HepG2 (cell line): Measurements from ENCODE around the gene NOXA1. TPM values are rescaled to one million over a fixed set of nuclear protein-coding genes. Genes with fewer than 3 reads are reported as not detected.
A peak's percentile ranks its signal among the peaks of the same experiment; 100 is the strongest.

Source experiments
- AGO2 ChIP-seq: fragments of 200-400 bp; formaldehyde crosslinking; optimal IDR thresholded peaks from 2 replicates; pipeline ENCODE3; 2017; ENCODE audit warnings: mild to moderate bottlenecking, low read depth, low read length, moderate library complexity
- AHR ChIP-seq: IDR thresholded peaks from 2 replicates; pipeline ENCODE4 v1.6.1; 2018; ENCODE audit warnings: missing genetic modification reagents, missing compliant biosample characterization
- HNRNPL ChIP-seq: fragments of 200-400 bp; formaldehyde crosslinking; IDR thresholded peaks from 2 replicates; pipeline ENCODE4 v1.6.1; 2017; ENCODE audit warnings: mild to moderate bottlenecking, low read depth, low read length
- KDM4B ChIP-seq: sonication (generic); formaldehyde crosslinking; IDR thresholded peaks from 2 replicates; pipeline ENCODE4 v1.4.0; 2020; ENCODE audit warnings: missing genetic modification reagents
- KLF15 ChIP-seq: sonication (generic); formaldehyde crosslinking; IDR thresholded peaks from 2 replicates; pipeline ENCODE4 v1.8.1; 2023; ENCODE audit warnings: borderline replicate concordance, mild to moderate bottlenecking, inconsistent platforms, missing genetic modification reagents, mixed read lengths
- KLF16 ChIP-seq, 2 experiments: sonication (generic) in 1 of 2; formaldehyde crosslinking in 1 of 2; IDR thresholded peaks; 2 replicates each; pipeline versions ENCODE4 v1.6.1 to v1.8.0; 2016 to 2023; ENCODE audit warnings: missing genetic modification reagents in 2 of 2, missing compliant biosample characterization in 1 of 2
- SMARCE1 ChIP-seq: fragments of 450-650 bp; IDR thresholded peaks from 2 replicates; pipeline ENCODE4 v1.6.1; 2017; ENCODE audit warnings: borderline replicate concordance
- SP140L ChIP-seq: sonication (generic); formaldehyde crosslinking; IDR thresholded peaks from 2 replicates; pipeline ENCODE4 v1.4.0; 2020; ENCODE audit warnings: missing genetic modification reagents, borderline replicate concordance
- TBX3 ChIP-seq: fragments of 450-650 bp; IDR thresholded peaks from 2 replicates; pipeline ENCODE4 v1.6.1; 2017; ENCODE audit warnings: antibody characterized with exemption, mild to moderate bottlenecking, inconsistent platforms, borderline replicate concordance
- TIGD3 ChIP-seq: sonication (generic); formaldehyde crosslinking; IDR thresholded peaks from 2 replicates; pipeline ENCODE4 v1.5.1; 2020; ENCODE audit warnings: mild to moderate bottlenecking, missing genetic modification reagents, borderline replicate concordance
- ZEB1 ChIP-seq: IDR thresholded peaks from 2 replicates; pipeline ENCODE4 v1.6.1; 2012; ENCODE audit warnings: mild to moderate bottlenecking, low read depth, inconsistent platforms; ENCODE audit not compliant: insufficient replicate concordance
- ZMAT3 ChIP-seq: sonication (generic); formaldehyde crosslinking; conservative IDR thresholded peaks from 2 replicates; pipeline ENCODE4 v1.7.0; 2021; ENCODE audit warnings: missing genetic modification reagents
- ZNF101 ChIP-seq: sonication (generic); formaldehyde crosslinking; IDR thresholded peaks from 2 replicates; pipeline ENCODE4 v1.4.0; 2020; ENCODE audit warnings: mild to moderate bottlenecking, low read depth, missing genetic modification reagents, borderline replicate concordance
- ZNF230 ChIP-seq: sonication (generic); formaldehyde crosslinking; IDR thresholded peaks from 2 replicates; pipeline ENCODE4 v1.4.0; 2020; ENCODE audit warnings: mild to moderate bottlenecking, missing genetic modification reagents
- ZNF615 ChIP-seq: sonication (generic); formaldehyde crosslinking; IDR thresholded peaks from 2 replicates; pipeline ENCODE4 v1.5.0; 2020; ENCODE audit warnings: mild to moderate bottlenecking, missing genetic modification reagents, borderline replicate concordance
- ZNF616 ChIP-seq: sonication (generic); formaldehyde crosslinking; IDR thresholded peaks from 2 replicates; pipeline ENCODE4 v1.5.0; 2020; ENCODE audit warnings: low read depth, mild to moderate bottlenecking, missing genetic modification reagents
- ZNF629 ChIP-seq: sonication (generic); formaldehyde crosslinking; conservative IDR thresholded peaks from 2 replicates; pipeline ENCODE4 v1.5.0; 2020; ENCODE audit warnings: missing genetic modification reagents
- ZNF652 ChIP-seq: IDR thresholded peaks from 2 replicates; pipeline ENCODE4 v1.6.1; 2016; ENCODE audit warnings: low read depth, borderline replicate concordance
- ZNF709 ChIP-seq: sonication (generic); formaldehyde crosslinking; IDR thresholded peaks from 2 replicates; pipeline ENCODE4 v1.5.0; 2020; ENCODE audit warnings: mild to moderate bottlenecking, missing genetic modification reagents
- ZNF746 ChIP-seq: sonication (generic); formaldehyde crosslinking; IDR thresholded peaks from 2 replicates; pipeline ENCODE4 v1.8.0; 2022; ENCODE audit warnings: mild to moderate bottlenecking, missing genetic modification reagents
- ZNF883 ChIP-seq: sonication (generic); formaldehyde crosslinking; IDR thresholded peaks from 2 replicates; pipeline ENCODE4 v1.5.1; 2020; ENCODE audit warnings: mild to moderate bottlenecking, missing genetic modification reagents; ENCODE audit errors: not compliant biosample characterization
- ZSCAN20 ChIP-seq: sonication (generic); formaldehyde crosslinking; IDR thresholded peaks from 2 replicates; pipeline ENCODE4 v1.4.0; 2020; ENCODE audit warnings: missing genetic modification reagents, mild to moderate bottlenecking, borderline replicate concordance
- ZSCAN25 ChIP-seq: sonication (generic); formaldehyde crosslinking; IDR thresholded peaks from 2 replicates; pipeline ENCODE4 v1.8.0; 2022; ENCODE audit warnings: mild to moderate bottlenecking, missing genetic modification reagents
- polyA plus RNA-seq, 8 experiments: library from polyadenylated mRNA; depleted of rRNA in 3 of 8; stranded (reverse) in 7 of 8; unstranded in 1 of 8; fragments of >200 nt; fragmentation: Illumina TruSeq in 4 of 8; extraction: Trizol in 4 of 8; gene quantifications; 2 replicates each; pipeline versions ENCODE4 v1.2.1 to v1.2.3, GENCODE V29; 2011 to 2016; ENCODE audit warnings: low read depth in 4 of 8, missing spikeins in 1 of 8, mixed read lengths in 1 of 8; ENCODE audit not compliant: insufficient read depth in 1 of 8
- total RNA-seq, 5 experiments: library from RNA; depleted of rRNA; stranded (reverse); fragments of >200 nt; fragmentation: Illumina TruSeq; extraction: Trizol; gene quantifications; 2 replicates each; pipeline ENCODE4 v1.2.3, GENCODE V29; 2016; ENCODE audit warnings: low read depth in 1 of 5
- TF ChIP-seq, protein P1 (sequence below): sonication (generic); formaldehyde crosslinking; IDR thresholded peaks from 2 replicates; pipeline ENCODE4 v1.5.1; 2020; ENCODE audit warnings: mild to moderate bottlenecking, missing genetic modification reagents, moderate library complexity
- TF ChIP-seq, protein P2 (sequence below), 2 experiments: sonication (generic) in 1 of 2; formaldehyde crosslinking in 1 of 2; IDR thresholded peaks; 2 replicates each; pipeline versions ENCODE4 v1.5.1 to v1.6.1; 2011 to 2020; ENCODE audit warnings: borderline replicate concordance in 1 of 2, low read depth in 1 of 2, low read length in 1 of 2, mild to moderate bottlenecking in 1 of 2, missing genetic modification reagents in 1 of 2, moderate library complexity in 1 of 2
- TF ChIP-seq, protein P3 (sequence below): sonication (generic); formaldehyde crosslinking; IDR thresholded peaks from 2 replicates; pipeline ENCODE4 v1.8.0; 2023; ENCODE audit warnings: mild to moderate bottlenecking, missing genetic modification reagents

The NOXA1 gene
- total and polyA plus RNA-seq, 2 of the 13 experiments (the other 11 are each of a cell fraction or from before 2014, with no cell fraction given): 0.78 to 1.2 TPM

- TF ChIP-seq TIGD3 (CRISPR knock-in tag) (no peak), HNRNPL (no peak), ZNF652 (CRISPR knock-in tag) (no peak), ZNF746 (peak; percentile 47; the same call in 1 of the 2 replicates), AHR (CRISPR knock-in tag) (no peak), ZEB1 (no peak), KLF16 (CRISPR knock-in tag; IDR thresholded peaks at IDR 0.05) (no peak), AGO2 (no peak), ZNF615 (CRISPR knock-in tag) (no peak), ZSCAN20 (CRISPR knock-in tag) (no peak), SMARCE1 (no peak), ZNF629 (no peak), TBX3 (no peak), ZNF709 (CRISPR knock-in tag) (no peak), KDM4B (CRISPR knock-in tag) (no peak), ZNF230 (CRISPR knock-in tag) (no peak), KLF15 (no peak), ZNF101 (CRISPR knock-in tag) (no peak), ZSCAN25 (no peak), ZNF616 (CRISPR knock-in tag) (no peak), SP140L (CRISPR knock-in tag) (no peak), ZNF883 (CRISPR knock-in tag) (no peak), ZMAT3 (CRISPR knock-in tag) (no peak)
- TF ChIP-seq, protein P1, sequence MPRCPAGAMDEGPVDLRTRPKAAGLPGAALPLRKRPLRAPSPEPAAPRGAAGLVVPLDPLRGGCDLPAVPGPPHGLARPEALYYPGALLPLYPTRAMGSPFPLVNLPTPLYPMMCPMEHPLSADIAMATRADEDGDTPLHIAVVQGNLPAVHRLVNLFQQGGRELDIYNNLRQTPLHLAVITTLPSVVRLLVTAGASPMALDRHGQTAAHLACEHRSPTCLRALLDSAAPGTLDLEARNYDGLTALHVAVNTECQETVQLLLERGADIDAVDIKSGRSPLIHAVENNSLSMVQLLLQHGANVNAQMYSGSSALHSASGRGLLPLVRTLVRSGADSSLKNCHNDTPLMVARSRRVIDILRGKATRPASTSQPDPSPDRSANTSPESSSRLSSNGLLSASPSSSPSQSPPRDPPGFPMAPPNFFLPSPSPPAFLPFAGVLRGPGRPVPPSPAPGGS (CRISPR knock-in tag): no peak; the same call in 1 of the 2 replicates
- TF ChIP-seq, protein P2, sequence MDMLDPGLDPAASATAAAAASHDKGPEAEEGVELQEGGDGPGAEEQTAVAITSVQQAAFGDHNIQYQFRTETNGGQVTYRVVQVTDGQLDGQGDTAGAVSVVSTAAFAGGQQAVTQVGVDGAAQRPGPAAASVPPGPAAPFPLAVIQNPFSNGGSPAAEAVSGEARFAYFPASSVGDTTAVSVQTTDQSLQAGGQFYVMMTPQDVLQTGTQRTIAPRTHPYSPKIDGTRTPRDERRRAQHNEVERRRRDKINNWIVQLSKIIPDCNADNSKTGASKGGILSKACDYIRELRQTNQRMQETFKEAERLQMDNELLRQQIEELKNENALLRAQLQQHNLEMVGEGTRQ (IDR thresholded peaks at IDR 0.05; ENCODE audit: low read depth, low read length): 0 out of 2 replicates have a peak, but pooled peaks have one; percentile 9
- TF ChIP-seq, protein P2 (CRISPR knock-in tag; IDR thresholded peaks at IDR 0.05; ENCODE audit: borderline replicate concordance): 0 out of 2 replicates have a peak, but pooled peaks have one; percentile 39
- TF ChIP-seq, protein P3, sequence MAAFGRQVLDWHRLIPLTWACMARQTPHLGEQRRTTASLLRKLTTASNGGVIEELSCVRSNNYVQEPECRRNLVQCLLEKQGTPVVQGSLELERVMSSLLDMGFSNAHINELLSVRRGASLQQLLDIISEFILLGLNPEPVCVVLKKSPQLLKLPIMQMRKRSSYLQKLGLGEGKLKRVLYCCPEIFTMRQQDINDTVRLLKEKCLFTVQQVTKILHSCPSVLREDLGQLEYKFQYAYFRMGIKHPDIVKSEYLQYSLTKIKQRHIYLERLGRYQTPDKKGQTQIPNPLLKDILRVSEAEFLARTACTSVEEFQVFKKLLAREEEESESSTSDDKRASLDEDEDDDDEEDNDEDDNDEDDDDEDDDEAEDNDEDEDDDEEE (CRISPR knock-in tag): no peak
Observed at GRCh38 chr9:137459152-137459600, 36.0 kb downstream of the NOXA1 start, which contains the start of gene NSMF (continued).
